ENCODE results near the gene COL4A1. TPM values are rescaled to one million over a fixed set of nuclear protein-coding genes. Genes with fewer than 3 reads are reported as not detected.
A peak's percentile ranks its signal among the peaks of the same experiment; 100 is the strongest.

The COL4A1 gene
- total RNA-seq, 1 donor from 2014 or later = 120 TPM

GRCh38 chr13:110268061-110268460 lies 38.9 kb downstream of the COL4A1 start:
- peaks cover 3% of the 10 kb centered on the region for H3K36me3 ChIP-seq
- H3K9me3 ChIP-seq (replicated peaks) = no peaks in the 10 kb centered on the region
- peaks cover 96% of the 10 kb centered on the region for H3K4me1 ChIP-seq
- DNase-seq = no peak
- H3K27ac ChIP-seq (replicated peaks) = peak overlapping the region; percentile 25
- intact Hi-C loops (cut with micrococcal nuclease) = no loop called here
- H3K27me3 ChIP-seq (ENCODE audit: low read depth) = no peaks in the 10 kb centered on the region
- TF ChIP-seq CTCF (IDR thresholded peaks at IDR 0.05; ENCODE audit: borderline replicate concordance) = no peak
- no peak overlapping the region for H3K4me3 ChIP-seq

- Histone ChIP-seq H3K4me3 (no peak overlapping the region), H3K27me3 (ENCODE audit: low read depth) (no peaks in the 10 kb centered on the region), H3K27ac (replicated peaks) (peak overlapping the region; percentile 84), H3K9me3 (replicated peaks) (no peaks in the 10 kb centered on the region), H3K4me1 (peaks cover 99% of the 10 kb centered on the region), H3K36me3 (no peaks in the 10 kb centered on the region)
- no peak for TF ChIP-seq CTCF (IDR thresholded peaks at IDR 0.05; ENCODE audit: borderline replicate concordance)
- no peak for DNase-seq
- intact Hi-C loops (cut with micrococcal nuclease) = no loop called here
Measured at GRCh38 chr13:110266983-110267382, 40.0 kb downstream of the COL4A1 start.

- H3K27me3 ChIP-seq (ENCODE audit: low read depth) = no peaks in the 10 kb centered on the region
- peak overlapping the region; percentile 84 for H3K27ac ChIP-seq (replicated peaks)
- peaks cover 100% of the 10 kb centered on the region for H3K4me1 ChIP-seq
- TF ChIP-seq CTCF (IDR thresholded peaks at IDR 0.05; ENCODE audit: borderline replicate concordance) = no peak
- H3K4me3 ChIP-seq = peak overlapping the region; percentile 31
- H3K36me3 ChIP-seq = no peaks in the 10 kb centered on the region
- intact Hi-C loops (cut with micrococcal nuclease) = no loop called here
- no peaks in the 10 kb centered on the region for H3K9me3 ChIP-seq (replicated peaks)
- DNase-seq = no peak
Measured at GRCh38 chr13:110266431-110266809, 40.5 kb downstream of the COL4A1 start.

GRCh38 chr13:110265682-110266430 lies 41.1 kb downstream of the COL4A1 start:
- no peaks in the 10 kb centered on the region for H3K36me3 ChIP-seq
- intact Hi-C loops (cut with micrococcal nuclease) = no loop called here
- no peaks in the 10 kb centered on the region for H3K9me3 ChIP-seq (replicated peaks)
- H3K4me3 ChIP-seq = peak overlapping the region; percentile 31
- peak; percentile 62 for DNase-seq
- no peak for TF ChIP-seq CTCF (IDR thresholded peaks at IDR 0.05; ENCODE audit: borderline replicate concordance)
- H3K27me3 ChIP-seq (ENCODE audit: low read depth) = no peaks in the 10 kb centered on the region
- H3K27ac ChIP-seq (replicated peaks) = peak overlapping the region; percentile 84
- peaks cover 100% of the 10 kb centered on the region for H3K4me1 ChIP-seq

GRCh38 chr13:110265341-110265681 lies 41.6 kb downstream of the COL4A1 start:
- H3K27me3 ChIP-seq (ENCODE audit: low read depth) = no peaks in the 10 kb centered on the region
- TF ChIP-seq CTCF (IDR thresholded peaks at IDR 0.05; ENCODE audit: borderline replicate concordance) = no peak
- H3K9me3 ChIP-seq (replicated peaks) = no peaks in the 10 kb centered on the region
- H3K36me3 ChIP-seq = no peaks in the 10 kb centered on the region
- H3K4me1 ChIP-seq = peaks cover 97% of the 10 kb centered on the region
- intact Hi-C loops (cut with micrococcal nuclease) = no loop called here
- H3K27ac ChIP-seq (replicated peaks) = peak overlapping the region; percentile 84
- H3K4me3 ChIP-seq = no peak overlapping the region
- no peak for DNase-seq

Measured in left ventricle myocardium inferior (tissue), 1 donor.